IMR-90 (cell line): Measurements from ENCODE around the gene RGS5. TPM values are rescaled to one million over a fixed set of nuclear protein-coding genes. Genes with fewer than 3 reads are reported as not detected.

Experiments
- ATAC-seq: fragments of 200-7000 bp; cut with Tn5 transposase; 2 replicates; pipeline ENCODE4 v1.9.1; 2020; ENCODE audit warnings: low read depth, mild to moderate bottlenecking, moderate library complexity
- BruUV-seq: library from RNA; stranded (reverse); fragments of 400-500 nt; replicated peaks from 2 replicates; lab custom pipeline; 2021; lab: Mats Ljungman, UMichigan
- CTCF ChIA-PET: fragments of 300-600 bp; formaldehyde crosslinking; extraction: SDS; loops from one replicate; lab custom pipeline; 2021; ENCODE audit warnings: antibody characterized with exemption; lab: Yijun Ruan, JAX
- POLR2A ChIA-PET: fragments of 300-600 bp; sonication (Branson Sonifier 250); formaldehyde crosslinking; loops from one replicate; lab custom pipeline; 2022; ENCODE audit warnings: antibody characterized with exemption; ENCODE audit not compliant: unreplicated experiment; lab: Charles Lee
- DNase-seq: peaks from one replicate; pipeline ENCODE4 v3.0.0; 2013
- H2AFZ ChIP-seq: replicated peaks from 2 replicates; pipeline ENCODE3; 2013; ENCODE audit warnings: low read length, mild to moderate bottlenecking; ENCODE audit not compliant: poor library complexity
- H2AK5ac ChIP-seq: 2 replicates; pipeline ENCODE4 v1.6.1; 2013; ENCODE audit warnings: low read depth, low read length, inconsistent platforms
- H2AK9ac ChIP-seq: replicated peaks from 2 replicates; pipeline ENCODE3; 2013; ENCODE audit warnings: mild to moderate bottlenecking, low read depth, low read length, moderate library complexity; ENCODE audit not compliant: poor library complexity
- H2BK120ac ChIP-seq: 2 replicates; pipeline ENCODE4 v1.6.1; 2013; ENCODE audit warnings: low read depth, low read length, inconsistent platforms
- H2BK15ac ChIP-seq: 3 replicates; pipeline ENCODE4 v1.6.1; 2013; ENCODE audit warnings: low read depth, low read length, inconsistent platforms
- H2BK20ac ChIP-seq: 2 replicates; pipeline ENCODE4 v1.6.1; 2013; ENCODE audit warnings: low read depth, mild to moderate bottlenecking, inconsistent platforms, low read length, moderate library complexity
- H2BK5ac ChIP-seq: 2 replicates; pipeline ENCODE4 v1.6.1; 2013; ENCODE audit warnings: mild to moderate bottlenecking, low read depth, low read length, inconsistent platforms; ENCODE audit not compliant: poor library complexity, severe bottlenecking
- H3K14ac ChIP-seq: replicated peaks from 2 replicates; pipeline ENCODE4 v1.6.1; 2013; ENCODE audit warnings: low read depth, low read length, inconsistent platforms
- H3K18ac ChIP-seq: 2 replicates; pipeline ENCODE4 v1.6.1; 2013; ENCODE audit warnings: low read depth, low read length, control low read depth
- H3K23ac ChIP-seq: 2 replicates; pipeline ENCODE4 v1.6.1; 2013; ENCODE audit warnings: low read depth, low read length, inconsistent platforms
- H3K27ac ChIP-seq: 2 replicates; pipeline ENCODE4 v1.5.1; 2013; ENCODE audit warnings: mild to moderate bottlenecking, control low read depth, low read length; ENCODE audit not compliant: insufficient read depth
- H3K27me3 ChIP-seq: 2 replicates; pipeline ENCODE4 v1.6.1; 2013; ENCODE audit warnings: low read length; ENCODE audit not compliant: control insufficient read depth, insufficient read depth
- H3K36me3 ChIP-seq: 2 replicates; pipeline ENCODE4 v1.6.1; 2013; ENCODE audit warnings: low read length, mixed read lengths; ENCODE audit not compliant: control insufficient read depth, insufficient read depth
- H3K4ac ChIP-seq: 2 replicates; pipeline ENCODE4 v1.6.1; 2013; ENCODE audit warnings: low read depth, low read length, inconsistent platforms
- H3K4me1 ChIP-seq: 2 replicates; pipeline ENCODE4 v1.6.1; 2013; ENCODE audit warnings: low read length, mixed read lengths; ENCODE audit not compliant: control insufficient read depth, insufficient read depth
- H3K4me2 ChIP-seq: 2 replicates; pipeline ENCODE4 v1.6.1; 2013; ENCODE audit warnings: low read depth, mild to moderate bottlenecking, control low read depth, low read length, moderate library complexity
- H3K4me3 ChIP-seq: 2 replicates; pipeline ENCODE4 v1.5.1; 2013; ENCODE audit warnings: low read depth, mild to moderate bottlenecking, control low read depth, low read length, moderate library complexity; ENCODE audit not compliant: insufficient read depth
- H3K56ac ChIP-seq: 2 replicates; pipeline ENCODE4 v1.6.1; 2013; ENCODE audit warnings: low read length, inconsistent platforms; ENCODE audit not compliant: insufficient read depth; ENCODE audit errors: extremely low read depth
- H3K79me1 ChIP-seq, 2 experiments: 2 replicates each; pipeline ENCODE4 v1.6.1; 2013; ENCODE audit warnings: low read length in 2 of 2, inconsistent platforms in 1 of 2, low read depth in 1 of 2
- H3K9ac ChIP-seq: 2 replicates; pipeline ENCODE4 v1.6.1; 2013; ENCODE audit warnings: low read depth, low read length, control low read depth
- H3K9me1 ChIP-seq: 2 replicates; pipeline ENCODE4 v1.6.1; 2013; ENCODE audit warnings: low read length, inconsistent platforms; ENCODE audit not compliant: insufficient read depth
- H3K9me3 ChIP-seq: 2 replicates; pipeline ENCODE4 v1.6.1; 2013; ENCODE audit warnings: low read length; ENCODE audit not compliant: control insufficient read depth, insufficient read depth
- H4K20me1 ChIP-seq: 2 replicates; pipeline ENCODE4 v1.6.1; 2013; ENCODE audit warnings: low read length, inconsistent platforms; ENCODE audit not compliant: insufficient read depth
- H4K5ac ChIP-seq: 2 replicates; pipeline ENCODE4 v1.6.1; 2013; ENCODE audit warnings: mild to moderate bottlenecking, low read depth, low read length, control low read depth
- H4K8ac ChIP-seq, 2 experiments: 2 replicates each; pipeline ENCODE4 v1.6.1; 2013; ENCODE audit warnings: low read depth in 2 of 2, low read length in 2 of 2, control low read depth in 1 of 2, inconsistent platforms in 1 of 2
- H4K91ac ChIP-seq: 2 replicates; pipeline ENCODE4 v1.6.1; 2013; ENCODE audit warnings: low read depth, low read length, inconsistent platforms; ENCODE audit not compliant: insufficient read depth
- FOS ChIP-seq: fragments of 150-350 bp; IDR thresholded peaks from 2 replicates; pipeline ENCODE4 v1.6.1; 2016; ENCODE audit warnings: low read depth, low read length
- MAFK ChIP-seq: IDR thresholded peaks from 2 replicates; pipeline ENCODE4 v1.6.1; 2012; ENCODE audit warnings: low read depth, low read length, improper control_type of control experiment
- WGBS, 2 experiments: methylation state at CpG; one replicate each; pipeline versions ENCODE4 v1.1.5 to v1.1.7; 2013; ENCODE audit warnings: missing lambda C conversion rate in 2 of 2; ENCODE audit not compliant: insufficient read length in 1 of 2; ENCODE audit errors: extremely low coverage in 2 of 2; 5-methylcytosine and 5-hydroxymethylcytosine counted together
- dilution Hi-C: fragments of 300-500 bp; cut with HindIII; formaldehyde crosslinking; loops from one replicate; pipeline ENCODE4 v1.14.3; 2018; ENCODE audit warnings: low sequenced_read_pairs; ENCODE audit not compliant: unreplicated experiment
- in situ Hi-C: fragments of 300-500 bp; cut with MboI; formaldehyde crosslinking; loops from 3 replicates; pipeline ENCODE4 v1.14.3; 2019; ENCODE audit warnings: low sequenced_read_pairs, inconsistent platforms, mixed read lengths
- intact Hi-C: fragments of 100-400 bp; cut with micrococcal nuclease; formaldehyde crosslinking; loops from 2 replicates; pipeline ENCODE4 v1.10.0; 2022
- polyA plus RNA-seq, 3 experiments: library from polyadenylated mRNA; depleted of rRNA; stranded (reverse); fragments of >200 nt; gene quantifications; 2 replicates each; pipeline ENCODE4 v1.2.3, GENCODE V29; 2012; ENCODE audit warnings: low replicate concordance in 1 of 3
- total RNA-seq: library from RNA; depleted of rRNA; stranded (reverse); fragments of >200 nt; gene quantifications from 2 replicates; pipeline ENCODE4 v1.2.3, GENCODE V29; 2012

Gene RGS5
- total and polyA plus RNA-seq, 2 of the 4 experiments (the other 2 are of a cell fraction): 21.4 to 40.0 TPM

- H3K56ac ChIP-seq: peak overlapping the region; percentile 1; the same call in 1 of the 2 replicates
- peaks cover 10% of the 10 kb centered on the region for H3K4me1 ChIP-seq
- CTCF ChIA-PET: no interaction called here
- H2AK5ac ChIP-seq: peak overlapping the region; percentile 51; the same call in 1 of the 2 replicates
- no peaks in the 10 kb centered on the region for H3K9me3 ChIP-seq
- intact Hi-C loops (loop anchor here (10.0 kb wide), 1 partner anchor 558 kb away; no protein-coding TSS in a partner anchor), in situ Hi-C loops (no loop called here), dilution Hi-C loops (no loop called here)
- no peak overlapping the region for H3K9ac ChIP-seq
- peak overlapping the region; percentile 38; the same call in 1 of the 3 replicates for H2BK15ac ChIP-seq
- peak overlapping the region; percentile 81 for H2BK5ac ChIP-seq
- peak overlapping the region; percentile 34 for H3K4me2 ChIP-seq
- ATAC-seq (peak; percentile 27; the same call in 1 of the 2 replicates), DNase-seq (no peak)
- WGBS, 2 experiments: no CpG with 5 or more reads among the region's 4 CpGs
- no peaks in the 10 kb centered on the region for H3K27me3 ChIP-seq
- no peak overlapping the region for H2AK9ac ChIP-seq
- H3K14ac ChIP-seq: peak overlapping the region; percentile 59
- peak overlapping the region; percentile 83 for H2BK20ac ChIP-seq
- H3K18ac ChIP-seq: peak overlapping the region; percentile 79; the same call in 1 of the 2 replicates
- H4K91ac ChIP-seq: peak overlapping the region; percentile 75; the same call in 1 of the 2 replicates
- peak overlapping the region; percentile 55; the same call in 1 of the 2 replicates for H2BK120ac ChIP-seq
- H3K4me3 ChIP-seq: no peak overlapping the region
- peak overlapping the region; percentile 9 for H2AFZ ChIP-seq
- H4K20me1 ChIP-seq: no peaks in the 10 kb centered on the region
- H3K27ac ChIP-seq: peak overlapping the region; percentile 76
- H3K36me3 ChIP-seq: no peaks in the 10 kb centered on the region
- BruUV-seq: no TSS peak
- no peak overlapping the region for H3K23ac ChIP-seq
- peak overlapping the region; percentile 81; the same call in 1 of the 2 replicates for H3K4ac ChIP-seq
- TF ChIP-seq MAFK (no peak), FOS (no peak)
- POLR2A ChIA-PET: no interaction called here
- peak overlapping the region; percentile 6; the same call in 1 of the 2 replicates for H4K5ac ChIP-seq
- H3K79me1 ChIP-seq: peaks cover 0 to 3% of the 10 kb centered on the region in 2 experiments; a peak in 1 of 4 replicates
- peaks cover 4% of the 10 kb centered on the region; the same call in 1 of the 2 replicates for H3K9me1 ChIP-seq
- peak overlapping the region in 1 of 2 experiments; percentile 78; a peak in 2 of 4 replicates for H4K8ac ChIP-seq
Observed at GRCh38 chr1:163173121-163173520, 29.6 kb downstream of the RGS5 start.
